GM12878 (cell line): ENCODE measurements around the gene CFAP300.

Source experiments
- EED ChIP-seq: sonication (generic); IDR thresholded peaks from 2 replicates; pipeline ENCODE4 v1.6.1; 2016; ENCODE audit warnings: antibody characterized with exemption, low read depth
- JUND ChIP-seq: IDR thresholded peaks from 2 replicates; pipeline ENCODE4 v1.6.1; 2012; ENCODE audit warnings: low read depth, mild to moderate bottlenecking, low read length, improper control_type of control experiment, moderate library complexity
- NBN ChIP-seq: fragments of 450-650 bp; IDR thresholded peaks from 2 replicates; pipeline ENCODE4 v1.6.1; 2016
- TF ChIP-seq, protein P1 (sequence below): IDR thresholded peaks from 2 replicates; pipeline ENCODE4 v1.6.1; 2012; ENCODE audit warnings: low read depth, low read length, improper control_type of control experiment
- TF ChIP-seq, protein P2 (sequence below), 3 experiments: IDR thresholded peaks in 2 of 3; conservative IDR thresholded peaks in 1 of 3; 2 replicates each; pipeline ENCODE4 v1.5.1; 2011; ENCODE audit warnings: low read depth in 3 of 3, low read length in 3 of 3, mild to moderate bottlenecking in 3 of 3, control low read depth in 2 of 3, moderate library complexity in 2 of 3, inconsistent platforms in 1 of 3, mixed read lengths in 1 of 3; ENCODE audit not compliant: control insufficient read depth in 2 of 3, insufficient read depth in 1 of 3; ENCODE audit errors: extremely low read depth in 1 of 3
- TF ChIP-seq, protein P3 (sequence below): IDR thresholded peaks from 2 replicates; pipeline ENCODE4 v1.6.1; 2011; ENCODE audit warnings: low read depth, mild to moderate bottlenecking, low read length, moderate library complexity, borderline replicate concordance; ENCODE audit errors: extremely low read depth

DNA sequence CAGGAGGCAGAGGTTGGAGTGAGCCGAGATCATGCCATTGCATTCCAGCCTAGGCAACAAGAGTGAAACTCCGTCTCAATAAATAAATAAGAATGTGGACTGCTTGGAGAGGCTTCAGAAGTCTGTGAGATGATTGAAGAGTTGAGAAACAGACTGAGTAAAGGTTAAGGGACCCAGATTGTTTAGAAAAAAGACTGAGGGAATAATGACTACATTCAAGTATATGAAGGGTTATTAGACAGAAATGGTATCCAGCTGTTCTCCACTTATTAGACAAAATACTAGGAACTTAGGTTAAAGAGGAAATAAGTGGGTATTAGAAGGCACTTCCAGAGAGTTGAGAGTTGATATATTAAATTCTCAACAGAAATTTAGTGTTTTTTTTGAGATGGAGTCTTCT, 52.5 kb downstream of the CFAP300 start:
- TF ChIP-seq, protein P1, sequence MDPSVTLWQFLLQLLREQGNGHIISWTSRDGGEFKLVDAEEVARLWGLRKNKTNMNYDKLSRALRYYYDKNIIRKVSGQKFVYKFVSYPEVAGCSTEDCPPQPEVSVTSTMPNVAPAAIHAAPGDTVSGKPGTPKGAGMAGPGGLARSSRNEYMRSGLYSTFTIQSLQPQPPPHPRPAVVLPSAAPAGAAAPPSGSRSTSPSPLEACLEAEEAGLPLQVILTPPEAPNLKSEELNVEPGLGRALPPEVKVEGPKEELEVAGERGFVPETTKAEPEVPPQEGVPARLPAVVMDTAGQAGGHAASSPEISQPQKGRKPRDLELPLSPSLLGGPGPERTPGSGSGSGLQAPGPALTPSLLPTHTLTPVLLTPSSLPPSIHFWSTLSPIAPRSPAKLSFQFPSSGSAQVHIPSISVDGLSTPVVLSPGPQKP = no peak
- TF ChIP-seq NBN = no peak
- TF ChIP-seq, protein P2, sequence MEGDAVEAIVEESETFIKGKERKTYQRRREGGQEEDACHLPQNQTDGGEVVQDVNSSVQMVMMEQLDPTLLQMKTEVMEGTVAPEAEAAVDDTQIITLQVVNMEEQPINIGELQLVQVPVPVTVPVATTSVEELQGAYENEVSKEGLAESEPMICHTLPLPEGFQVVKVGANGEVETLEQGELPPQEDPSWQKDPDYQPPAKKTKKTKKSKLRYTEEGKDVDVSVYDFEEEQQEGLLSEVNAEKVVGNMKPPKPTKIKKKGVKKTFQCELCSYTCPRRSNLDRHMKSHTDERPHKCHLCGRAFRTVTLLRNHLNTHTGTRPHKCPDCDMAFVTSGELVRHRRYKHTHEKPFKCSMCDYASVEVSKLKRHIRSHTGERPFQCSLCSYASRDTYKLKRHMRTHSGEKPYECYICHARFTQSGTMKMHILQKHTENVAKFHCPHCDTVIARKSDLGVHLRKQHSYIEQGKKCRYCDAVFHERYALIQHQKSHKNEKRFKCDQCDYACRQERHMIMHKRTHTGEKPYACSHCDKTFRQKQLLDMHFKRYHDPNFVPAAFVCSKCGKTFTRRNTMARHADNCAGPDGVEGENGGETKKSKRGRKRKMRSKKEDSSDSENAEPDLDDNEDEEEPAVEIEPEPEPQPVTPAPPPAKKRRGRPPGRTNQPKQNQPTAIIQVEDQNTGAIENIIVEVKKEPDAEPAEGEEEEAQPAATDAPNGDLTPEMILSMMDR (IDR thresholded peaks at IDR 0.05 in 2 of 3, conservative IDR thresholded peaks at IDR 0.05 in 1 of 3; ENCODE audit: control insufficient read depth in 2 of 3, extremely low read depth in 1 of 3, insufficient read depth in 1 of 3, low read depth in 3 of 3, low read length in 3 of 3) = no peak
- no peak for TF ChIP-seq JUND
- TF ChIP-seq EED = no peak
- TF ChIP-seq, protein P3, sequence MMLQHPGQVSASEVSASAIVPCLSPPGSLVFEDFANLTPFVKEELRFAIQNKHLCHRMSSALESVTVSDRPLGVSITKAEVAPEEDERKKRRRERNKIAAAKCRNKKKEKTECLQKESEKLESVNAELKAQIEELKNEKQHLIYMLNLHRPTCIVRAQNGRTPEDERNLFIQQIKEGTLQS = no peak
